RPMI7951 (cell line): ENCODE results near the gene SERF2. TPM values are rescaled to one million over a fixed set of nuclear protein-coding genes. Genes with fewer than 3 reads are reported as not detected.

Source experiments
- DNase-seq: peaks from one replicate; pipeline ENCODE4 v3.0.0-alpha.2; 2012; ENCODE audit warnings: low read depth
- total RNA-seq: library from RNA; depleted of rRNA; stranded (reverse); fragments of >200 nt; shearing (Covaris generic); gene quantifications from 2 replicates; pipeline ENCODE4 v1.2.3, GENCODE V29; 2014; rRNA removed

The SERF2 gene
- 1,696 and 1,842 TPM in 2 replicates for total RNA-seq

DNA sequence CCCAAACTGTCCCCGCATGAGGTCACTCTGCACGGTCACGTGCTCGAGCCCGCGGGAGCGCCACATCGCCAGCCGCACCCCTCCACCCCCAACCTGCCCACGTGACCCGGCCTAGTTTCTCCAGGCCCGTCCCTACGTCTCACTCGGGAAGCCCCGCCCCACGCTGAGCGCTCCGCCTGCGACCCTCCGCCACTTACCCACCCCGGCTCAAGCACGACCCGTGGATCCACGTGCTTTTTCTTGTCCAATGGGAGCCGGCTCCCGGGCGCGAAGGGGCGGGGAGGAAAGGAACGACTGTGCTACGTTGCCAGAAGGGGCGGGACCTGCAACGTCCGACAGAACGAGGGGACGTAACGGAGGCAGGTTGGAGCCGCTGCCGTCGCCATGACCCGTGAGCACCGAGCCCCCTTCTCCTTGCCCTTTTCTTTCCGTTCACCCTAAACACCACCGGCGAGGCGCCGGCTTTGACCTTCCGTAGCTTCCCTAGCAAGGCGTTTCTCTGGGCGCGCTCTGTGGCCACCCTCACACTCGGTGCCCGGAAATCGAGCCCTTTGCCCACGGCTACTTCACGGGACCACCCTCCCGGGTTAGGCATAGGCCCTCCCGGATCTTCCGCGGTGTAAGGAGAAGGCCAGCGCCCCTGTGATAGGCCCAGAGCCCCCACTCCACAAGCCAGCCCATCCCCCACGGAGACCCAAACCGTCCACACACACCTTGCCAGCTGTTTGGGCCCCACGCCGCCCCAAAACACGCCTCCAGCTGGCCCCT lies at the start of gene SERF2:
Gene SERF2, plus strand, starts transcription at position 328 of the 768 bp plus-strand sequence. Its CDS starts 57 bp downstream, at position 385.
- peak; percentile 99 for DNase-seq

DNA sequence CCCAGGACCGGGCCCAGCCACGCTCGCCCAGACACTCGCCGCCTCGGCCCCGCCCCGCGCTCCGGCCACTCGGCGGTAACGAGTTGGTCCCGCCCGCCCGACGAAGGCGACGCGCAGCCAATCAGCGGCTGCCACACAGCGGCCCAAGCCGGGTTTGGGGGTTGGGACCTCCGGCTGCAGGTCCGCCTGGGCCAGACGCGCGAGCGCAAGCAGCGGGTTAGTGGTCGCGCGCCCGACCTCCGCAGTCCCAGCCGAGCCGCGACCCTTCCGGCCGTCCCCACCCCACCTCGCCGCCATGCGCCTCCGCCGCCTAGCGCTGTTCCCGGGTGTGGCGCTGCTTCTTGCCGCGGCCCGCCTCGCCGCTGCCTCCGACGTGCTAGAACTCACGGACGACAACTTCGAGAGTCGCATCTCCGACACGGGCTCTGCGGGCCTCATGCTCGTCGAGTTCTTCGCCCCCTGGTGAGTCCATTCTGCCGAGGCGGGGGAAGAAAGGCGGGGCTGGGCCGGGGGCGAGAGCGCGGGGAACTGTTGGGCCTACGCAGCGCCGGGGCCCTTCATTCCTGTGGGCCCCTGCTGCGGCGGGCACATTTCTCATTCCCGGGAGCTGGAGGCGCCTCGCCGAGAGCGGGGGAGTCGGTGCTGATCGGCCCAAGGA lies 45.7 kb upstream of the SERF2 start, which contains the start of gene PDIA3:
Gene PDIA3, plus strand, starts transcription at position 194 of the 658 bp plus-strand sequence. Its CDS starts 102 bp downstream, at position 296.
- DNase-seq: peak; percentile 90

DNA sequence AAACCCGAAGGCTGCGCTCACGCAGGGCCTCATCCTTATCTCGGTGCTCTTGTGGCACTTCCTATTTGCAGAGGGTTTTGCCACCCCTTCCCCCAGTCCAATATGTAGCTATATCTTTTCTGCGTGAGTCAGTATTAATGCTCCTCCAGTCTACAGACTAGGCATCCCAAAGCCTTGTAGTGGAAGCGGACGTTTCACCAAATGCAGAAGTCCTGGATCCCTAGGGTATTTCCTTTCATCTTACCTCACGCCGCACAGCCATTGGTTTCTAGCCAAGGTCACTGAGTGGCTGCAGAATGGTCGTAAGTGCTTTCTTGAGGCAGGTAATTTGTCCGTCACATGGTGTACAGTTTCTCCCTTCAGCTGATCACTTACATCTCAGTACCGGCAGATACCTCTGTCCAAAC lies 45.2 kb upstream of the SERF2 start:
- DNase-seq: peak; percentile 51

DNA sequence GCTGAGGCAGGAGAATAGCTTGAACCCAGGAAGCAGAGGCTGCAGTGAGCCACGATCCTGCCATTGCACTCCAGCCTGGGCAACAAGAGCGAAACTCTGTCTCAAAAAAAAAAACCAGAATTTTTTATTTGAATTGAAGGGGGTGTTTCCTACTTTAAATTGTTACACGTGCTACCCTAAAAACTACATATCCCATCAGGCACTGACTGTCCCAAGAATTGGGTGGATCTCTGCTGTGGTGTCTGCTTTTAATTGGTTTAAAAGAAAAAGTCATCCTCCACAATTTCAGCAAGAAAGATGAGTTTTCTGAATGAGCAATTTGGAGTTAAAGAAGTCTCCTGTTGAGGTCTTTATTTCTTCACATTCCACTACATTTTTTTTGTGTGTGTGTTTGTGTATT lies 43.7 kb upstream of the SERF2 start:
- peak; percentile 46 for DNase-seq

DNA sequence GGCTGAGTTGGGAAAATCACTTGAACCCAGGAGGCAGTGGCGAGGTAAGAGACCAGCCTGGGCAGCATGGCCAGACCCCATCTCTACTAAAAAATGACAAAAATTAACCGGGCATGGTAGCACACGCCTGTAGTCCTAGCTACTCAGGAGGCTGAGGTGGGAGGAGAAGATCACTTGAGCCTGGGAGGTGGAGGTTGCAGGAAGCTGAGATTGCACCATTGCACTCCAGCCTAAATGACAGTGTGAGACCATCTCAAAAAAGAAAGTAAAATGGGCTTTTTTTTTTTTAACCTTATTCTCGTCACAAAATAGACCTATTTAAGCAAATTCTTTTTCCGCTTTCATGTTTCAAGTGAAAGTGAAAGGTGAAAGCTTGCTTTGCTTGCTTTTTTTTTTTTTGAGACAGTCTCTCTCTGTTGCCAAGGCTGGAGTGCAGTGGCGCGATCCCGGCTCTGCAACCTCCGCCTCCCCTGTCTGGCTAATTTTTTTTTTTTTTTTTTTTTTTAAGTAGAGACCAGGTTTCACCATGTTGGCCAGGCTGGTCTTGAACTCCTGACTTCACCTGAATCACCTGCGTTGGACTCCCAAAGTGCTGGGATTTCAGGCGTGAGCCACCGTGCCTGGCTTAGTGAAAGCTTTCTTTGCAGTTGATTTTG lies 42.3 kb upstream of the SERF2 start:
- DNase-seq: peak; percentile 14

DNA sequence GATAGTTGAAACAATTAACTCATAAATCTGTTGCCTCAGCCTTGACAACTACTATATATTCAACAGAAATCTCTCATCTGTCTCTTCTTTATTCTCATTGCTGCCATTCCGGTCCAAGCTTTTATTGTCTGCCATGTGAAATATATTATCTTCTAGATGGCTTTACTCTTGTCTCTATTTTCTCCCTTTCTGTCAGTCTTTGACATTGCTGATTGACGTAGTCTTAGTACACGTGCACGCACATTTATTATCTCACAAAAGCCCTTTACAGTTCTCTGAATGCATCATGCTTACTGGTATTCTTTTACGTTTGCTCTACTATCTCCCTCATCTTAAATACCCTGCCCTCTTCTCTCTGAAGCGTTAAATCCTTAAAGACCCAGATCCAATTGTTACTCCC lies 40.2 kb upstream of the SERF2 start:
- no peak for DNase-seq

DNA sequence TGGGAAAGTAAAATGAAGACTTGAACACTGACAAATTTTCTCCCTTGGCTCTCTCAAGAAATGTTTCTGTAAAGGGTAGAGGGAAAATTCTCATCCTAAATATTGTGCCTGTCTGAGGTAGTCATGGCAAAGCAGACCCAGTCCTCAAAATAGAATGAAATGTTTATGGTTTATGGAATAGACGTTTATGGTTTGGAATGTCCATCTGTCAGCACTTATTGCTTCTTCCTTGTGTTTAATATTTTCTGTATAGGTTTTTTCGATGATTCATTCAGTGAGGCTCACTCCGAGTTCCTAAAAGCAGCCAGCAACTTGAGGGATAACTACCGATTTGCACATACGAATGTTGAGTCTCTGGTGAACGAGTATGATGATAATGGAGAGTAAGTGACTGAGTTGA lies 29.3 kb upstream of the SERF2 start:
- no peak for DNase-seq

DNA sequence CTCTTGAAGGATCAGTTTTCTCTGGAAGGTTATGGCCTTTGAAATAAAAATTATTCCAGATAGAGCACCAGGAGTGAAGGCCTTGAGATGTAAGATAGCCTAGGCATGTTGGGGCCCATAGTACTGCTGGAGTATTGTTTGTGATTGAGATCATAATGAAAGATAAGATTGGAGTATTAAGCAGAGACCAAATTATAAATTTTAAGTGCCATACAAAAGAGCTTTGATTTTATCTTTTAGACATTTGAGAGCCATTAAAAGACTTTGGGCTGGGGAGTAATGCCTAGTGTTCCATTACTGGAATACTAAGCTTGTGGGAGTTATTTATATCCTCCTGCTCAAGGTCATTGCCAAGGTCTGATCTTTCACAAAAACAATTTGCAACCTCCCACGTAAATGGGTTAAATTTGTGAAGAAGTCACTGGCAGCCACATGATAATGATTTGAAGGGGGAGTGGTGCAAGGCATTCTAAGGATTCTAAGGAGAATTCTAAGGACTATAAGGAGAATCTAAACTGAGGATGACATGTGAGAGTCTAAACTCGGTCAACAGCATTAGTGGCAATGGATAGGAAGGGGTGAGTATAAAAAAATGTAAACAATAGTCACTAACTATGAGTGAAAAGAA lies 28.2 kb upstream of the SERF2 start:
- DNase-seq: no peak

DNA sequence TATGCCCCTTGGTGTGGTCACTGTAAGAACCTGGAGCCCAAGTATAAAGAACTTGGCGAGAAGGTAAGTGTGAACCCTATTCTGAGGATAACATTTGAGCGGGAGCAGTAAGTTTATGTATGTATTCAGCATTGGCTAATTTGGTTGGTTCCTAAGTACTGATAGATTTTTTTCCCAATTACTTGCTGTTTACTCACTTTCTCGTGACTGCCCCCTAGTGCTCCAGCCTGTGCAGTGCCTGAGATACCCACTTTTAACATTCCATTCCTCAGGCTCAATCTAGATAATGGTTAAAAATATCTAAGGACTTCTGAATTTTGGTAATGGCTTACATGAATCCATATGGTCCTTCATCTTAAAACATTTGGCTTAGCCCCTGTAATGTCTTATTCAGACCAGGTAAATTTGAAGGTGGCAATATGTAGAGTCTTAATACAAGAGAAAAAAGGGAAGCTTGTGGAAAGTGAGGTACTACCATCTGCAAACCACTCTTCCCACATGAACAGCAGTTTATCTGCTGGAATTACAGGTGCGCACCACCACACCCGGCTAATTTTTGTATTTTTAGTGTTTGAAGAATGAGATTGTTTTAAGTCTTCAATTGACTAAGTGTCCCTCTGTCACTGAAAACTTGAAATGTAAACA lies 22.4 kb upstream of the SERF2 start:
- peak; percentile 59 for DNase-seq

DNA sequence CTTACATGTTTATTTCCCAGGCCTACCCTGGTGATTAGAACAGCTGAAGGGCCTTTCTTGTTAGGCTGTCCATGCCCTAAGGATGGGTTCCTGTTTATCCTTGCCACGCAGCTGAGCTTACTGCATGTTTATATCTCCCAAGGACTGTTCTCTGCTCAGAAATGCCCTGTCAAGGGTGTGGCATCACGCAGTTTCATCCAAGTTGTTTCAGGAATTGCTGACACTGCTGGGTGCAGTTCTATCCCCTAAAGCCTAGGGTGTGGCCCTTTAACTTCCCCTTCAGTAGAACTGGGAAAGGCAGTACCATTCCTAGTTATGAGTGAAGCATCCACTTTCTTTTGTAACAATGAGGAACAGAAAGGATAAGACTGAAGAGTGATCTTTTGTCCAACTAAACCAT lies 20.3 kb upstream of the SERF2 start:
- DNase-seq: no peak

DNA sequence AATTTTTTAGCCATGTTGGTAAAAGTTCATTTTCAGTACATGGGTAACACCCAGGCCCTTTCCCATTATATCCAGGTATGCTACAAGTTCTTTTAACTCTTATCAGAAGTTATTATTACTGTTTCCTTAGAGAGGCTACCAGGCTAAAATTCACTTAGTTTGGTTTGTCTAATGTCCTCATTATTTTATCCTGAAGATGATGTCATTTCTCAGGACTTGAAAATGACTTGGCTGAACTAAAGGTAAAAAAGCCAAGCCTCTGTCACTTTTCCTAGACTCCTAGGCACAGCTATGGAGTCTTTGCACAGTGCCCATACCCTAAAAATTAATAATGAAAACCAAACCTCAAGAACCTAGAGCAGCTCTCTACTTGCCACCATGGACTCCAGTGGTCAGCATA lies 19.5 kb upstream of the SERF2 start:
- no peak for DNase-seq

DNA sequence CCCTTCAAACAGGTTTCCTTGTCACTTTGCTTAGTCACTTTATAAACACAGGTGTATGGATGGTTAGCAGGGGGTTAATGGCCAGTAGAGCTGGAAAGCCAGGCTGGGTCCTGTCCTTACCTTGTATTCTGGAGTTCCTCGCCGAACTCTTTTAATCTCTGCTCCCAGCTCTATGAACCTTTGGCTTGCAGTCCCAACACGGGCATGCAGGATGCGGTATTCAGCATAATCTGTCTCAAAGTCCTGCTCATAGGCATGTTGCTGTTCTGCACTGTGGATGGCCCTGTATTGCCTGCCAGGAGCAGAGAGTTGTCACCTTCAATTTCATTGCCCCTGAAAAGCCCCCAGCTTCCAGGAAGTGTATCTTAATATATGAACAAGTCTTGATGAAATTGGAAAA lies 18.1 kb upstream of the SERF2 start:
- DNase-seq: no peak

DNA sequence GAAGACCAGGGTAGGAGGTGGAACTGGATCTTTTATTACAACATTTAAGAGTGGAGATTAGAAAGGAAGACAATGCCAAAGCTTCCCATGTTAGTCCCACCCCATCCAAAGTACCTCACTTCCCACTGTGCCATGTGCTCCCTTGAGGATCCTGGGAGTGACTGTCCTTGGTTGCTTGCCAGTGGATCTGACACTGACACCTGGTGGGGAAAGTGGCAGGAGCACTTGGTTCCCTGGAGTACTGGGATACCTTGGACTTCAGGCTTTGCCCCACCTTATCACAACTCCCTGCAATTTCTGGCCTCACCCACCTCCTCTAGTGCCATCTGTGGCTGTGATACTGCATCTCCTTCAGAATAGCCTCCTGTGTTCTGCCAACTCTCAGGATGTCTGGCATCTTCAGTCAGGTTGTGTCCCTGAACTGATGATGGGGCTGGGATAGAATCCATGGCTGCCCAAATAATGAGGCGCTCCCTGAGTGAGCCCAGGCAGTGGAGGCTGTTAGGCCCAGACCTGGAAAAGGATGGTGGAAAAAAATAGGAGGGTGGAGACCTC lies 16.6 kb upstream of the SERF2 start:
- peak; percentile 69 for DNase-seq

DNA sequence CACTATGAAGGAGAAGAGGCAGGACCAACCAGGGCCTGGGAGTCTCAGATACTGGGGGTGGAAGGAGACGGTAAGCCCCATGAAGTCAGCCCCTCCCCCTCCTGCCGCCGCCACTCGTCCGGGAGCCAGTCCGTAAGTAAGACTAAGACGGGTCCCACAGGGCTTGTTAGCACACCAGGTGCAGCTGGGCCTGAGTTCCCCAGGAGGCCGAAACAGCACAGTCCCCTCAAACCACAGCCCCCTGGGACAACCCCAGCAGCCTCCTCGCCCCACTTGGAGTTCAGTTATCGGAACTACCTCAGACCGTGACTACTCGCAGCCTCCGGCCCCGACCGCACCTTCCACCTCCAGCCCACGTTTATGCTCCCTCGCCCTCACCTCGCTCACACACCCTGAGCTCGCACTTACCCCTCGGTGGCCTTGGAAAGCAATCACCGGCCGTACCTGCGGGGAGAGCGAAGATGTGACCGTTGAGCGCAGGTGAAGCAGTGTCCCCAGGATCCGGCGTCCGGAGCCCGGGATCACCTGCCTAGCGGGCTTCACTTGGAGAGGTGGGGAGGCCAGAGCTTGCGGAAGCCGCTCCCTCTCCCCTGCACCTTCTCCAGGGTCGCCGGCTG lies 15.9 kb upstream of the SERF2 start:
- no peak for DNase-seq

DNA sequence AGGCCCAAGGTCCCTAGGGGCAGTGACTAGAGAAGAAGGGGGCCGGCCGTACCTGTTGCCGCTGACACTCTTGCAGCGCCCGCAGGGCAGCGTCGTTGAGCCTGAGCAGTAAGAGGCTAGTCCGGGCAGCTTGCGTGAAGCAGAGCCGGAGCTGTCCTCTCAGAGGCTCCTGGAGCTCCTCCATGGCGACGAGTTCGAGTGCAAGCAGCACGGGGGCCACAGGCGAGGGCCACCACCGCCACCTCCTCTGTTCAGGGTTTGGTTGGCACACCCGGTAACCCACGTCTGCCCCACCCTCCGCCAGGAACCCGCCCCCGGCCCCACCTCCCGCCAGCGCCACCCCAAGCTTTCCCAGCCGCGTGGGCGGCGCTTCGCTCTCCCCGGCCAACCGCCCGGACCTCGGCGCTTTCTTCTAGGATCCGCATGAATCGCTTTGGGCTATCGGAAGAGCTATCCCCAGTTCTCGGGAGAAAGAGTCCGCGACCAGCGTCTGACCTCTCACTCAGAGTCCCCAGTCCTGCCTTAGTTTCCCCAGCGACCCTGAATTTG lies 15.3 kb upstream of the SERF2 start, which contains the start of gene ELL3:
Gene ELL3, minus strand, starts transcription at position 249 of the 549 bp plus-strand sequence. Its CDS starts 65 bp downstream, at position 184.
- DNase-seq: peak; percentile 82

DNA sequence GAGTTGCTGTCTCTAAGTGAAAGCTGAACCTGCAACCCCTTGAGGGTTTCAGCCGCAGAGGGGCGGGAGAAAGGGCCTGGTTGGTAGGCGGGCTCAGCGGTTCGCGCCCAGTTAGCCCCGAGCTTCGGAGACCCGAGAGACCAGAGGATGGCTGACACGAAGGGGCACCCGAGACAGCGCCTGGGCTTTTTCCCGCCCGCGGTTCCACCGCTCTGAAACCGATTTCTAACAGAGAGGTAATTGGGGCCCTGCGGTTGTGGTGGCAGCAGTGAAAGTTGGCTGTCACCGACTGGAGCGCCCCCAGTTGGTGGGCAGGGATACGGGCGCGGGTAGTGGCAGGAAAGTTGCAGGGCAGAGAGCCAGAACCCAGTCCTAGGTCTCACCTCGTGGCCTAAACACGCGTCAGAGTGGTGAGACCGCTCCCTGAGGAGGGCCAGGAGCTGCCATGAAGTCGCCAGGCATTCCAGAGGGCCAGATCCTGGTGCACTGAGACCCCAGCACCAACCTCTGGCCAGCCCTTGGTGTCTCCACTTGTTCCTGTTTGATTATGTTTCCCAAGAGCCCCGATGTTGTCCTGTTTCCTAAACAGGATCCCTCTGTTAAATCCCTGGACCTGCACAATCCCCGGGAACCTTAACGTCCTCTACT lies 14.7 kb upstream of the SERF2 start:
- peak; percentile 81 for DNase-seq

DNA sequence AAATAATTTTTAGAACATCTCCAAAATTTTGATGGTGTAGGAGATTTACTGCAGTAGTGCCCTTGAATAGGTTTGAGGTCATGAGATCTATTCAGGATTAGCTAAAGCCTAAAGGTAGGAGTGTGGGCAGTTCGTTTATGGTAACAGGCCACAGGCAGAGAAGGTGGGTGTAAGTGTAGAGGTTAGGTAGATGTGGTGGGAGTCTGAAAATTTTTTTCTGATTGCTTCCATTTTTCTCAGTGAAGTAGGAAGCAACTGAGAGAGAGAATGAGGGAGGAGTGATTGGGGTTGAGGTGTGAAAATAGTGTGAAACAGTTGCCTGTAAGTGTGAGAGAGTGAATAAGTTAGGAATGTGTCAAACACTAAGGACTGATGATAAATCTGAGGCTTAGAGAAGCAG lies 13.1 kb upstream of the SERF2 start:
- no peak for DNase-seq

DNA sequence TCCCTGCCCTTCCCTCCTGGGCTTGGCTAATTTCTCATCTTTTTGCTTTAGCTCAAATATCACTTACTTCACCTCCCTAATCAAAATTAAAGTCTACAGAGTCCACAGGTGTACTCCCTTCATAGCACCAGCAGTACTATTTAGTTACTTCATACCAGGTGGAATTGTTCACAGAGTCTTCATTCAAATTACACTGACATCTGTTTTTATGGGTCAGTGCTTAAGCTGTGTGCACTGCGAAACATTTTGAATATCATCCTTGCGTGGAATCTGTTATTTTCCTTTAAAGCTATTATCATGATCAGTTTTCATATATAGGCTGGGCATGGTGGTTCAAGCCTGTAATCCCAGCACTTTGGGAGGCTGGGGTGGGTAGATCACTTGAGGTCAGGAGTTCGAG lies 2.7 kb upstream of the SERF2 start:
- no peak for DNase-seq

DNA sequence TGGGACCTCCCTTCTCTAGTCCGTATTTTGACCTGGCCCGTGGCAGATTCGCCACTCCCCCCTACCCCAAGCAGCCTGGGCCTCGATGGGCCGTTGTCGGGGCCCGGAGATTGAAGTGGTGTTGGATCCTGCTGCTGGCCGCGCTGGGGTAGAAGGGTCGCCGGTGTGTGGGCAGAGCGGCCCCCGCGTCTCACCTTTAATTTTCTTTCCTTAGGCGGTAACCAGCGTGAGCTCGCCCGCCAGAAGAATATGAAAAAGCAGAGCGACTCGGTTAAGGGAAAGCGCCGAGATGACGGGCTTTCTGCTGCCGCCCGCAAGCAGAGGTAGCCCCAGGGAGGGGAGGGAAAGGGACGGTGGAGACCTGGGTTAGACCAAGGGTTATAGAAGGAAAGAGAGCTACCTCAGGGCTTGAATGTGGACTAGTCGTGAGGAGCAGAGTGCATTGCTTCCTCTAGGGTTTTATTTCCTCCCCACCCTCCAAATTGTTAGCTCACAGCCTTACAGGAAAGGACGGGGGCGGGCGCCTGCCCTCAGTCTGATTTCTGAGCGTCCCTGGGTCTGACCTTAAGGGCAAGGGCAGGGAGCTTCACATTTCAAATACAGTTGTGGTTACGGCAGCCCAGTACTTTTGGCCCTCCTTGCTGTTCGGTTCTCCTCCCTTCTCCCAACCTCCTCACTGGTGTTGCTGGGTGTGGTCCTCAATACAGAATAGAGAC lies 799 bp downstream of the SERF2 start:
- peak; percentile 31 for DNase-seq
